Neural crest cell (in vitro differentiated cells): Measurements from ENCODE around the gene HTR7. TPM values are rescaled to one million over a fixed set of nuclear protein-coding genes. Genes with fewer than 3 reads are reported as not detected.

Experiments
- DNase-seq: peaks from one replicate; pipeline ENCODE4 v3.0.0; 2021; ENCODE audit warnings: low read depth, mixed read lengths, low spot score
- H3K27ac Mint-ChIP-seq: one replicate; pipeline ENCODE4 v1.8.0; 2021; ENCODE audit warnings: mild to moderate bottlenecking, mixed read lengths; ENCODE audit not compliant: unreplicated experiment
- H3K27me3 Mint-ChIP-seq: 2 replicates; pipeline ENCODE4 v1.8.0; 2021; ENCODE audit warnings: low read depth, mild to moderate bottlenecking, mixed read lengths
- H3K36me3 Mint-ChIP-seq: 2 replicates; pipeline ENCODE4 v1.8.0; 2021; ENCODE audit warnings: low read depth, mild to moderate bottlenecking, mixed read lengths
- H3K4me1 Mint-ChIP-seq: 2 replicates; pipeline ENCODE4 v1.8.0; 2021; ENCODE audit warnings: mixed read lengths
- H3K4me3 Mint-ChIP-seq: one replicate; pipeline ENCODE4 v1.8.0; 2021; ENCODE audit warnings: mild to moderate bottlenecking, mixed read lengths
- H3K9me3 Mint-ChIP-seq: 2 replicates; pipeline ENCODE4 v1.8.0; 2021; ENCODE audit warnings: mixed read lengths
- total RNA-seq: library from RNA; stranded (reverse); gene quantifications from 2 replicates; pipeline ENCODE4 v1.2.1, GENCODE V29; 2021
- TF ChIP-seq, protein P1 (sequence below): fragments of 200-600 bp; sonication (generic); conservative IDR thresholded peaks from 2 replicates; pipeline ENCODE4 v1.5.0; 2021; ENCODE audit warnings: antibody characterized with exemption, mild to moderate bottlenecking

Gene HTR7
- total RNA-seq, 1 donor from 2014 or later = 0.09 TPM

DNA sequence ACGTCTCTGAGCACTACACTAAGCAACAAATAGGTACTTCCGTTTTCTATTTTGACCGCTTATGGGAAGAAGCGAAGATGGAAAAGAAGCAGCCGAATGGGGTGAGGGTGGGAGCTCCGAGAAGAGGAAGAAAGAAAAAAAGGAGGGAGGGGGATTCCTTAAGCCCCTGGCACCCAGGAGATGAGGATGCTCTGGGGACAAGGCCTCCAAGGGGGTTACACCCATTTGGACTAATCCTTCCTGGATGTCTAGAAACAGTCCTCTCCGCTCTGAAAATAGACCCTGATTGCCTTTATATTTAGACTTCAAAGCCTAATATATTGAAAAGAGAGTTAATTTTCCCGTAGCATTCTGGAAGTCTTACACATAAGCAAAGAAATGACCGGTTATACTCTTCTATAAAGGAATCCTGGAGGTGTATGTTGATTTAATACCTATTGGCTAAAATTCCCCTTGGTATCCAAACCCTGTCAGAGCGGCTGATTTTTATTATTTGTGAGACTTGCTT, 676 bp upstream of the HTR7 start:
- peaks cover 91% of the 10 kb centered on the region for H3K27me3 Mint-ChIP-seq

DNA sequence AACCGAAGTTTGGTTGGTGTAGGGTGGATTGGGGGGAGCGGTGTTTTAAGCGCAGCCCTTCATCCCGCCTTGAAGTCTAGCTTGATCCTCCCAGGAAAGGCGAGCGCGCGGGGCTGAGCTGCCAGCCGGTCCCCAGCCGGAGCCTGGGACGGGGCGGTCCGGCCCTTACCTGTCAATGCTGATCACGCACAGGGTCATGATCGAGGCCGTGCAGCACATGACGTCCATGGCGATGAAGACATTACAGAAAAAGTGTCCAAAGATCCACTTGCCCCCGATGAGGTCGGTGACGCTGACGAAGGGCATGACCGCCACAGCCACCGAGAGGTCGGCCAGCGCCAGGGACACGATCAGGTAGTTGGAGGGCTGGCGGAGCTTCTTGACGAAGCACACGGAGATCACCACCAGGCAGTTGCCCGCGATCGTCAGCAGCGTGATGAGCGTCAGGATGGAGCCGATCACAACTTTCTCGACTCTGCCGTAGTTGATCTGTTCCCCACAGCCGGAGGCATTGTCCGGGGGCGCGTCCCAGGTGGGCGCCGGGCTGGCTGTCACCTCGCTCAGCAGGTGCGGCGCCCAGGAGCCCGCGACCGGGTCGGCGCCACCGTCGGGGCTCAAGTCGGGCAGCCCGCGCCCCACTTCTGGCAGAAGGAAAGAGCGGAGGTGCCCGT, 740 bp downstream of the HTR7 start:
- no peak for DNase-seq
- H3K27ac Mint-ChIP-seq = no peak overlapping the region
- TF ChIP-seq, protein P1, sequence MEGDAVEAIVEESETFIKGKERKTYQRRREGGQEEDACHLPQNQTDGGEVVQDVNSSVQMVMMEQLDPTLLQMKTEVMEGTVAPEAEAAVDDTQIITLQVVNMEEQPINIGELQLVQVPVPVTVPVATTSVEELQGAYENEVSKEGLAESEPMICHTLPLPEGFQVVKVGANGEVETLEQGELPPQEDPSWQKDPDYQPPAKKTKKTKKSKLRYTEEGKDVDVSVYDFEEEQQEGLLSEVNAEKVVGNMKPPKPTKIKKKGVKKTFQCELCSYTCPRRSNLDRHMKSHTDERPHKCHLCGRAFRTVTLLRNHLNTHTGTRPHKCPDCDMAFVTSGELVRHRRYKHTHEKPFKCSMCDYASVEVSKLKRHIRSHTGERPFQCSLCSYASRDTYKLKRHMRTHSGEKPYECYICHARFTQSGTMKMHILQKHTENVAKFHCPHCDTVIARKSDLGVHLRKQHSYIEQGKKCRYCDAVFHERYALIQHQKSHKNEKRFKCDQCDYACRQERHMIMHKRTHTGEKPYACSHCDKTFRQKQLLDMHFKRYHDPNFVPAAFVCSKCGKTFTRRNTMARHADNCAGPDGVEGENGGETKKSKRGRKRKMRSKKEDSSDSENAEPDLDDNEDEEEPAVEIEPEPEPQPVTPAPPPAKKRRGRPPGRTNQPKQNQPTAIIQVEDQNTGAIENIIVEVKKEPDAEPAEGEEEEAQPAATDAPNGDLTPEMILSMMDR = no peak
- H3K4me3 Mint-ChIP-seq = peak overlapping the region; percentile 88
- peaks cover 7% of the 10 kb centered on the region for H3K4me1 Mint-ChIP-seq
- no peaks in the 10 kb centered on the region for H3K36me3 Mint-ChIP-seq
- peaks cover 86% of the 10 kb centered on the region for H3K27me3 Mint-ChIP-seq
- peaks cover 8% of the 10 kb centered on the region for H3K9me3 Mint-ChIP-seq

More for the DNA sequence above, 676 bp upstream of the HTR7 start:
- DNase-seq = no peak
- H3K4me3 Mint-ChIP-seq = peak overlapping the region; percentile 92
- H3K36me3 Mint-ChIP-seq = no peaks in the 10 kb centered on the region
- TF ChIP-seq, protein P1 = no peak
- no peak overlapping the region for H3K27ac Mint-ChIP-seq
- peaks cover 7% of the 10 kb centered on the region for H3K4me1 Mint-ChIP-seq
- H3K9me3 Mint-ChIP-seq = peaks cover 3% of the 10 kb centered on the region

DNA sequence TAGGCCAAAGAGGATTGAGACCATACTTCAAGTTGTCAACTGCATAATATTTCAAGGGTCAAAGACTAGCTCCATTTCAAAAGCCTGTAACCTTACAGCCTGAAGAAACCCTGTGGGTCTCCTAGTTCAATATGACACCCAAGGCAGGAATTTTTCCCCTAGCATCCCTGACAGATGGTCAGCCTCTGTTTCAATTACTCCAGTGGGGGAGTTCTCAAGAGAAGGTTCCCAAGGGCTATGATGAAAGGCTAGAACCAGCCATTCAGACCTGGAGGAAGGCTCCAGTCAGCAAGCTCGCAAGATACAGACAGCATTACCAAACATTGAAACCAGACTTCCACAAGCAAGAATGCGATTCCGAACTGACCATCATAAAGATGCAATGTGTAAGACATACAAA, 1.6 kb downstream of the HTR7 start:
- TF ChIP-seq, protein P1 = no peak
- H3K4me1 Mint-ChIP-seq = peaks cover 7% of the 10 kb centered on the region
- peaks cover 2% of the 10 kb centered on the region for H3K36me3 Mint-ChIP-seq
- DNase-seq = no peak
- no peak overlapping the region for H3K27ac Mint-ChIP-seq
- peaks cover 9% of the 10 kb centered on the region for H3K9me3 Mint-ChIP-seq
- H3K4me3 Mint-ChIP-seq = peak overlapping the region; percentile 78
- peaks cover 78% of the 10 kb centered on the region for H3K27me3 Mint-ChIP-seq

DNA sequence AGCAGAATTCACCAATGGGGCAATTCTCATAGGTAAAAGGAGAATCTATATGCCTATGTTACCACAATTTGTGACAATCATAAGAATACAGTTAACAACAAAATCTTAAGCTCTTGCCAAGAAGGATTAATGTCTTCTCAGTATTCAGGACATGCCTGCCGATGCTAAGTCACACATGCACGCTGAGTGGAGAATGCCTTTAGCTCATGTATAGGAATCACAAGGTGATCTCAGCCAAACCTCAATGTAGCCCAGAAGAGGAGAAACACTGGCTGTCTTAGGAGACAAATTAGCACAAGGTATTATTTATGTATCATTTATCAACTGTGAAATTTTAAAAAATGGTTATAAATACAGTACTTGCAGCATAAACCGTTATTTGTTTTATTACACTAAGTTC, 2.7 kb downstream of the HTR7 start:
- peaks cover 7% of the 10 kb centered on the region for H3K4me1 Mint-ChIP-seq
- H3K36me3 Mint-ChIP-seq = peaks cover 9% of the 10 kb centered on the region
- no peak overlapping the region for H3K27ac Mint-ChIP-seq
- no peak overlapping the region for H3K4me3 Mint-ChIP-seq
- TF ChIP-seq, protein P1 = no peak
- peaks cover 19% of the 10 kb centered on the region for H3K9me3 Mint-ChIP-seq
- no peak for DNase-seq
- peaks cover 68% of the 10 kb centered on the region for H3K27me3 Mint-ChIP-seq

DNA sequence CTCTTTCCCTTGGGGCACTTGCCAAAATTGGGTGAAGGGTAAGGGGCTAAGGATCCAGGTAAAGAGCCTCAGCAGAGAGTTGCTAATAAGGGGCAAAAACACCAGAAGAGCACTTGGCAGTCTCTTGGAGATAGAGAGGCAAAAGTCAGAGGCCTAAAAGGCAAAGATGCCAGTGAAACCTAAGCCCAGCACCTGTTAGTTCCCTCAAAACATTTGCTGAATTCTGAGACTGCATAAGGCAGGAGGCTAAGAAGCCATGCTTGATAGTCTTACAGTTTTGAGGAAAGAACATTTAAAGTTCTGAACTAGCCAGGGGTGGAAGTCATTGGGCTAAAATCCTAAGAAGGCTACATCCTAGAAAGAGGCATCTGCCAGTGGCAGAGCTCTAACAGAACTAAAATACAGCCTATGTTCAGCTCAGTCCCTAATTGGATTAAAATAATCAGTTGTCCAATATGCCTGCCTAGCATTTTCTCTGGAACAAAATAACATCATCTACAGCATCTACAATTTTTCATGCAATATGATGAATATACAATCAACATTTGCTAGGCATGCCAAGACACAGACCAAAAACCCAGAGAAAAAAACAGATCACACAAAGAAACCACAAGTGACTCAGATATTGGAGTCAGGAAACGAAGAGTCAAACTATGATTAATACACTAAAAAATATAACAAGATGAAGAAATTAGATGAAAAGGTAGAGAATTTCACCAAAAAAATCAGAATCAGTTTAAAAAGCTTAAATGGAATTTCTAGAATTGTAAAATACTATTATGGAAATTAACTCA, 7.7 kb downstream of the HTR7 start:
- Mint-ChIP-seq H3K27ac (no peak overlapping the region), H3K4me3 (no peak overlapping the region), H3K4me1 (no peaks in the 10 kb centered on the region), H3K9me3 (peaks cover 19% of the 10 kb centered on the region), H3K27me3 (peaks cover 37% of the 10 kb centered on the region), H3K36me3 (peaks cover 9% of the 10 kb centered on the region)
- TF ChIP-seq, protein P1 = no peak
- no peak for DNase-seq
